Anterior cingulate cortex (tissue), 58 donors: Measurements from ENCODE around the gene LMNTD2.

ENCODE experiments used
- DNase-seq, 58 donors: peaks; one replicate each; lab custom pipeline; 2025; lab: John Stamatoyannopoulos, UW

LMNTD2 gene

GRCh38 chr11:568306-569157 is 8.0 kb upstream of the LMNTD2 start:
- peak; percentile 15 to 94 (median 83) for DNase-seq

DNA sequence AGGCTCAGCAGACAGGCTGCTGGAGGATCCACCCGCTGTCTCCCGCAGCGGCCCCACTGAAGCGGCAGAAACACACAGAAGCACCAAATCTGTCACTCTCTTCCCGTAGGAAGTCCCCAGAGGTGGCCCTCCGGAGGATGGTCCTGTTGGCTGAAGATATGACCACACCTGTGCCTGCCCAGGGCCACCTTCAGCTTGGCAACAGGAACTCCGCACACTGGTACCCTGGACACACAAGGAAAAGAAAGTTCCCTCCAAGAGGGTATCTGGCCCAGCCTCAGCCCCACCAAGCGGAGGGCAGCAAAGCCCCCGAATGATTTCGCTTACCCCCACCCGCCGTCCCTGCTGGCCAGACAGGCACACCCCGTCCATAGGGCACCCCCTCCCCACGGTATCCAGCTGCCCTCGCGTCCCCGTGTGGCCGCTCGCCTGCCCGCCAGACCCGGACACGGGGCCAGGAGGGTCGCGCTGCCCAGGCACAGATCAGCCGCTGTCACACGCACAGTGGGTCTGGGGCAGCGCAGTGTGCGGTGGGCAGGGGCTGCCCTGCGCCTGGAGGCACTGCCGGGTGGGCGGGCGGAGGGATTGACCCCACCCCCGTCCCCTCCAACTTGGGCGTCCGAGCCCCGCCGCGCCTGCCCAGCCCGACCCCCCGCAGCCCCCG is 7.2 kb upstream of the LMNTD2 start:
- DNase-seq = peak in 1 of 58 donors; percentile 36

GRCh38 chr11:567011-567628 is 6.6 kb upstream of the LMNTD2 start:
- no peak for DNase-seq

DNA sequence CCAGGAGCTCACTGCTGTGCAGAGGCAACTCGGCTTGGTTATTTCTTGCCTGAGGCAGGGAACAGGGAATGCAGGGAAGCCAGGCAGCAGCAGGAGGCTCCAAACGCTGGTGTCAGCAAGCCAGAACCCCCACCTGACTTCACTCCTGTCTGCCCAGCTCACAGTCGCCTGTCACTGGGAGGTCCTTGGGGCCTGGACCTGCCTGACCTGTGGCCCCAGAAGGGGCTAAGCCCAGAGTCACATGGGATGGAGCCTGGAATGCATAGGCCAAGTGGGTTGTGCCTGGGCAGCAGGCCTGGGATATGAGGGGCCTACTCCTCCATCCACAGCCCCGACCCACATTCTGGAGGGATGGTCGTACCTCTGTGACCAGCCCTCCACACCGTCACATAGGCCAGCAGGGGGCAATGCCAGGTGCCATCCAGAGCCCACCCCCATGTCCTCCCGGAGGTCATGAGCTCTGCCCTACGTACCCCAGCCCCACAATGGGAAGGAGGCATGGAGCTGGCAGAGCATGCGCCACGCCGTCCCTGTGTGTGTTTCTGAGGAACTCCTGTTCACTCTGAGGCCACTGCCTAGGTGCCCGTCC is 5.5 kb upstream of the LMNTD2 start:
- no peak for DNase-seq

DNA sequence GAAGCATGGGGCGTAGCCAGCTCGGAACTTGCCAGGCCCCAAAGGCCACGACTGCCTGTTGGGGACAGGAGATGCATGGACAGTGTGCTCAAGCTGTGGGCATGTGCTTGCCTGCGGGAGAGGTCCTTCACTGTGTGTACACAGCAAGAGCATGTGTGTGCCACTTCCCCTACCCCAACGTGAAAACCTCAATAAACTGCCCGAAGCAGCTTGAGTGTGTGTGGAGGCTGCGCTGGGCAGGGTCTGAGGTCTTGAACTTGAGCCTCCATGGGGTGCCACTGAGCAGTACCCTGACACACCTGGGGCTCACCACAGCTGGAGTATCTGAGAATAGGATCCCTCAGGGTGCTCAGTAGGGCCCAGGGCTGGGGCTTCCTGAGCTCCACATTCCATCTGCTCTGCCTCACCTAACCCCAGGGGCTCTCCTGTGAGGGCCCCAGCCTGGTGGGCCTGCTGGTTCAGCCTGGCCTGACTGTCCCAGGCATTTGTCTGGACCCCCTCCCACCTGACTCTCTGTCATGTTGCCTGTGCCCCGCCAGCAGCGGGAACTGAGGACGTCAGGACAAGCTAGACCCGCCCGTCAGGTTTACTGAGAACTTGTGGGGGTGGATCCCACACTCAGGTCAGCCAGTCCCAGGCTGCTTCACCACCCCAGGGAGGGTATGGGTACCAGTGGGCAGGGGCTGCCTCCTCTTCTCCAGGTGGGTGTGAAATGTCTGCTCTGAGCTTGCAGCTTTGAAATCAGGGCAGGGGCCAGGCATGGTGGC is 3.5 kb upstream of the LMNTD2 start:
- no peak for DNase-seq

DNA sequence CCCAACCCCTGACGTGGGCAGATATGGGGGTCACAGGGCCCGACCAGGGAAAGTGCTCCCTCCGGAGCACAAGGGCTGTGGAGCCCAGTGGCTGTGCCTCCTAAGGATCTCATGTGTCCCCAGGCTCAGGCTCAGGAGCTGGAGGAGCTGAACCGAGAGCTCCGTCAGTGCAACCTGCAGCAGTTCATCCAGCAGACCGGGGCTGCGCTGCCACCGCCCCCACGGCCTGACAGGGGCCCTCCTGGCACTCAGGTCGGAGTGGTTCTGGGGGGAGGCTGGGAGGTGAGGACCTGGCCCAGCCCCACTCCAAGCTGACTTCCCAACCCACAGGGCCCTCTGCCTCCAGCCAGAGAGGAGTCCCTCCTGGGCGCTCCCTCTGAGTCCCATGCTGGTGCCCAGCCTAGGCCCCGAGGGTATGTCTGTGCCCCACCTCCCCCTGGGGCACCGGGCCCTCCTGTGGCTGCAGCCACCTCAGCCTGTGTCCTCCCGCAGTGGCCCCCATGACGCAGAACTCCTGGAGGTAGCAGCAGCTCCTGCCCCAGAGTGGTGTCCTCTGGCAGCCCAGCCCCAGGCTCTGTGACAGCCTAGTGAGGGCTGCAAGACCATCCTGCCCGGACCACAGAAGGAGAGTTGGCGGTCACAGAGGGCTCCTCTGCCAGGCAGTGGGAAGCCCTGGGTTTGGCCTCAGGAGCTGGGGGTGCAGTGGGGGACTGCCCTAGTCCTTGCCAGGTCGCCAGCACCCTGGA is 2.7 kb upstream of the LMNTD2 start:
- DNase-seq = no peak

DNA sequence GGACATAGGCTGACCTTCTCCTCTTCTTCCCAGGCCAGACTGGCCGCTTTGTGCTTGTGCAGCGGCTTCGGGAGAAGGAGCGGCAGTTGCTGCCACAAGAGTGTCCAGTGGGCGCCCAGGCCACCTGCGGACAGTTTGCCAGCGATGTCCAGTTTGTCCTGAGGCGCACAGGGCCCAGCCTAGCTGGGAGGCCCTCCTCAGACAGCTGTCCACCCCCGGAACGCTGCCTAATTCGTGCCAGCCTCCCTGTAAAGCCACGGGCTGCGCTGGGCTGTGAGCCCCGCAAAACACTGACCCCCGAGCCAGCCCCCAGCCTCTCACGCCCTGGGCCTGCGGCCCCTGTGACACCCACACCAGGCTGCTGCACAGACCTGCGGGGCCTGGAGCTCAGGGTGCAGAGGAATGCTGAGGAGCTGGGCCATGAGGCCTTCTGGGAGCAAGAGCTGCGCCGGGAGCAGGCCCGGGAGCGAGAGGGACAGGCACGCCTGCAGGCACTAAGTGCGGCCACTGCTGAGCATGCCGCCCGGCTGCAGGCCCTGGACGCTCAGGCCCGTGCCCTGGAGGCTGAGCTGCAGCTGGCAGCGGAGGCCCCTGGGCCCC is 1.6 kb upstream of the LMNTD2 start:
- DNase-seq = no peak

DNA sequence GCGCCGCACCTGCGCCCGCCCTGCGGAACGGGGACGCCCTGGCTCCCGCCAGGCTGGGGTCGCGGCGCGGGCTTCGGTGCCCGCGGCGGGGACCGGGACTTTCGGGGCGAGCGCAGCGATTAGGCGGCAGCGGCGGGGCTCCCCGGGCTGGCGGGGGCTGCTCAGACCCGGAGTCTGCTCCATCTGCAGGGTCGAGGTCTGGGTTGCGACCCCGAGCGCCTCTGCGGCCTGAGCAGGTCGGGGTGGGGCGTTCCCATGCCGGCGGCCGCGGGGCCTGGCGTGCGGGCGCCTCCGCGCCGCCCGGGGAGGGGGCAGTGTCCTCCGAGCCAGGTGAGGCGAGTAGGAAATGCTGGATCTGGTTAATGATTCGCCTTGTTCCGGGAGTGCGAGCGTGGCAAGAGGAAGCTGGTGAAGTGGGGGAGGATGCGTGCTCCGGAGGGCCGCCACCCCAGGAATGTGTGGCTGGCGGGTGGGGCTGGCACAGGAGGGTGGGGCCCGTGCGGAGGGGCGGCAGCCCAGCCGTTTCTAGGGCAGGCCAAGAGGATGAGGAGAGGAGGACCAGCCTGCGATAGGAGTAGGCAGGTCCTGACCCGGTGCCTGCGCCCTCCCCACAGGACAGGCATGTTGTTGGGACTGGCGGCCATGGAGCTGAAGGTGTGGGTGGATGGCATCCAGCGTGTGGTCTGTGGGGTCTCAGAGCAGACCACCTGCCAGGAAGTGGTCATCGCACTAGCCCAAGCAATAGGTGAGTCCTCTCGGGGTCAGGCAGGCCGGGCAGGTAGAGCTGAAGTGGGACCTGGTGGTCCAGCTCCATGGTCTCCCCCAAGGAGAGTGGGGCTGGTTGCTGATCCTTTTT is 838 bp upstream of the LMNTD2 start:
- peak in 1 of 58 donors; percentile 23 for DNase-seq

- DNase-seq = no peak
Measured at GRCh38 chr11:559712-560304, 730 bp downstream of the LMNTD2 start.

- no peak for DNase-seq
Measured at GRCh38 chr11:559020-559620, 1.4 kb downstream of the LMNTD2 start.

- no peak for DNase-seq
Measured at GRCh38 chr11:558503-558902, 2.0 kb downstream of the LMNTD2 start.

DNA sequence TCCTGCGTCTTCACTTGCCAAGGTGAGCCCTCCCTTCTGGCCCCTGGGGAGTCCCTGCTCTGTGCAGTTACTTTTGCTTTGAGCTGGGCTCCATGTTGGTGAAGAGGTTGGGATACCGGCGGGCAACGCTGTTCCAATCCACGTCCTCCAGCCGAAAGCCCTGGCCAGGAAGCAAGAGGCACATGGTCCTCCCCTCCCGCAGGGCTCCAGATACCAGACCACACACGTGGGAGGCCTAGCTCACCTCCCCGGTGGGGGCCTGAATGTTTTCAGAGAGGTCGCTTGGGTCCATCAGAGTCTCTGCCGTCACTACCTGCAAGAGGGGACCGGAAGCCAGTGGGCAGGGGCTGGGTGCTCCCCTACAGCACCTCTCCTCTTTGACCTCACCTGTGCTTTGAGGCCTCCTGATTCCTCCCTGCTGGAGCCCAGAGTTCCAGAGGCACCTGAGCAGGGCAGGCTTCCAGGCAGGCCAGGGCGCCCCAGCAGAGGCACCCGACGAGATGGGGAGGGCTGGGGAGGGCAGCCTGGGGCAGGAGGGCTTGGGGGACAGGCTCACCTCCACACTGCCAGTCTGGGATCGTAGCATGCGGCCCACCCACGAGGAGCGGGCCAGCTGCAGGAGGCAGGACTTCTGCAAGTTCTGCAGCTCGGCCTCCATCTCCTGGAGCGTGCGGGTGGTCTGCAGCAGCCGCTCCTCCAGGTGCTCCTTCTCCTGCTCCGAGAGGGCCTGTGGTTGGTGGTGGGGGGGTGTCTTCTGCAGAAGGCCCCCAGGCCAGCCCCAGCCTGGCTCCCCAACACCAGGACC is 3.0 kb downstream of the LMNTD2 start:
- DNase-seq = no peak

DNA sequence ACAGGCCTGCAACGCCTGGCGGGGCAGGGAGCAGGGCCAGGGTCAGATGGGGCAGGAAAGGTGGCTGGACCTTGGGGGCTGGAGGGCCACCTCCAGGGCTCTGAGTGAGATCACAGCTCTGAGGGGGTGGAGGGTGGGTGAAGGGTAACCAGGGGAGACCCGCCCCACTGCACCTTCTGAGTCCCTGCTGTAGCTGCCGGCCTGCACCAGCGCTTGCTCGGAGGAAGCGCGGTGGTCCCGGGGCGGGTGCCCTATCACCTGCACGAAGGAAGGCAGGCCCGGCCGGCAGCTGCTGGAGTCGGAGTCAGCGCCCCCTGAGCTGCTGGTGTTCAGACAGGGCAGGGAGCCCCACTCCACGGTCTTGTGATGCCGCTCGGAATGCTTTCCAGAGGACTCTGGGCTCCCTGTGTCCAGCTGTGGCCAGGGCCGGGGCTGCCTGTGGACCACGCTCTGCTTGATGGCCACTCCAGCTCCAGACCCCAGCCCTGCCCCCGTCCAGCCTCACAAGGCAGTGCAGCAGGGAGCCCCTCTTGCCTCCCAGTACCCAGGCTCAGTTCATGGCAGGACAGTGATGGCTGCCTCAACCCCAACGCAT is 3.8 kb downstream of the LMNTD2 start:
- DNase-seq = no peak

DNA sequence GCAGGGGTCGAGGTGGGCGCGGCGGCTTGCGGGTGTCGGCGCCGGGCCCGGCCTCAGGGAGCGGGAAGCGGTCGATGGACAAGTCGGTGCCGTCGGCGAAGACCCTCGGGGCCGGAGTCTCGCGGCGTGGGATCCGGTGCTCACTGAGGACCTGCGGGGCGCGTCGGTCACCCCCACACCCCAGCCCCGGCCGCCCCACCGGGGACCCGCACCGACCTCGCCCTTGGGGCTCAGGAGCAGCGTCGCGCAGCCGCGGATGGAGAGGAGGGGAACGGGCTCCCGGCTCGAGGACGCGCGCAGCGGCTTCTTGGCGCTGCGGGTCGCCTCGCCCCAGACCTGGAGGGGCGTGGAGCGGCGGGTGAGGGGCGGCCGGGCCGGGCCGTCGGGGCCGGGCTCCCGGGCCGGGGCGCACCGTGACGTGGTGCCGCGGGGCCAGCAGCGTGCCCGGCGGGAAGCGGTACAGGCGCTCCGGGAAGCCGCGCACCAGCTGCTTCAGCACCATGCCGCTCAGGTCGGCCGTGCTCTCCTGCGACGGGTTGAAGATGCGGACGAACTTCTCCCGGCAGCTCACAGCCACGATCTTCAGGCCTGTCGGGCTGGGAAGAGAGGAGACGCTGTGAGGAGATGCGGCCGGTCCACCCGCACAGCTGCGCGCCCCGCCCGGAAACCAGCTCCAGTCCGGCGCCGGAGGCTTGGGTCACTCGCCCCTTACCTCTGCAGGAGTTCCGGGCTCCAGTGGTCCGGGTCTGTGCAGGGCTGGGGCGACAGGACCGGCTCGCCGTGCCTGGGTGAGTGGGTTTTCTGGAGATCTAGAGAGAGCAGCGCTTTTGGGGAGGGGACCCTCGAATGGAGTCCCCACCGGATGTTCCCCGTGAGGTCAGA is 4.5 kb downstream of the LMNTD2 start:
- DNase-seq = no peak

DNA sequence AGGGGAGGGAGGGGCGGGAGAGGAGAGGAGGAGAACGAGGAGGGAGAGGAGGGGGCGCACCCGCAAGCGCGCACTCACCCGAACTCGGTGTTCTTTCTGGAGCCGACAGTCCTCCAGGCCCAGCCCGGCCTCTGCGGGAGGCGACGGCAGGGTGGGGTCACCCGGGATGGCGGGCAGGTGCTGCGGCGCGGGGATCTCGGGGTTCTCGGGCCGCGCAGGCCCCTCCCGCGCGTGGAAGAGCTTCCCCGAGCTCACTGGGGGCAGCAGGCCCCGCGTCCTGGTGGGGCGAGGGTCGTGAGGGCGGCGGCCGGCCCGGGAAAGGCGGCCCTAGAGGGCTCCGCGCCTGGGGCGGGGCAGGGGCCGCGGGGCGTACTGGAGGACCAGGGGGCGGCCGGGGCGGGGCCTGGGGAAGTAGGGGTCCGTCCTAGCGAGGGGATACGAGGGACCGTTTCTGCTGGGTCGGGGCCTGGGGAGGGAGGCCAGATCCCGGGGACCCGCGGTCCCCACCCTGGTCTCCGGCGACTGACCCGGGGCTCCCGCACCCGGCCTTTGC is 5.2 kb downstream of the LMNTD2 start:
- no peak for DNase-seq
